Measurements from ENCODE around the gene PNPLA2.

Gene PNPLA2

GRCh38 chr11:862696-863022, 43.9 kb downstream of the PNPLA2 start:
- no peak for DNase-seq

- no peak for DNase-seq
These were observed 44.6 kb downstream of the PNPLA2 start for GRCh38 chr11:863023-863909.

GRCh38 chr11:863910-864827, 45.5 kb downstream of the PNPLA2 start:
- DNase-seq = no peak

GRCh38 chr11:864898-865297, 46.2 kb downstream of the PNPLA2 start:
- DNase-seq = no peak

GRCh38 chr11:865462-866430, 47.0 kb downstream of the PNPLA2 start:
- DNase-seq = no peak

GRCh38 chr11:866481-866880, 47.8 kb downstream of the PNPLA2 start:
- no peak for DNase-seq

GRCh38 chr11:867856-868358, 49.2 kb downstream of the PNPLA2 start:
- DNase-seq = no peak

GRCh38 chr11:868394-868793, 49.7 kb downstream of the PNPLA2 start:
- DNase-seq = no peak

- DNase-seq = no peak
These were observed 50.1 kb downstream of the PNPLA2 start for GRCh38 chr11:868802-869201.

GRCh38 chr11:869399-870126, 50.8 kb downstream of the PNPLA2 start:
- DNase-seq = no peak

- no peak for DNase-seq
These were observed 51.4 kb downstream of the PNPLA2 start for GRCh38 chr11:870127-870413.

GRCh38 chr11:870418-870817, 51.7 kb downstream of the PNPLA2 start:
- DNase-seq = no peak

GRCh38 chr11:871472-871871, 52.8 kb downstream of the PNPLA2 start:
- DNase-seq = no peak

- DNase-seq = no peak
These were observed 54.1 kb downstream of the PNPLA2 start for GRCh38 chr11:872799-873198.

- no peak for DNase-seq
These were observed 55.0 kb downstream of the PNPLA2 start for GRCh38 chr11:873706-874105.
